Fibroblast of lung (primary cell): ENCODE measurements around the gene PGAP1. TPM values are rescaled to one million over a fixed set of nuclear protein-coding genes. Genes with fewer than 3 reads are reported as not detected.

Source experiments
- DNase-seq, 2 donors: peaks; one replicate each; pipeline versions ENCODE4 v3.0.0 to v3.0.0-alpha.2; 2010; ENCODE audit warnings: low read depth in 2 of 2
- H2AFZ ChIP-seq: 2 replicates; pipeline ENCODE4 v1.5.1; 2012; ENCODE audit warnings: low read length, control low read depth, inconsistent platforms
- H3K27ac ChIP-seq: 2 replicates; pipeline ENCODE4 v1.5.1; 2011; ENCODE audit warnings: low read length, control low read depth; ENCODE audit not compliant: insufficient read depth
- H3K27me3 ChIP-seq: 2 replicates; pipeline ENCODE4 v1.5.1; 2011; ENCODE audit warnings: mild to moderate bottlenecking, low read length; ENCODE audit not compliant: control insufficient read depth, insufficient read depth
- H3K36me3 ChIP-seq: 2 replicates; pipeline ENCODE4 v1.5.1; 2011; ENCODE audit warnings: low read length; ENCODE audit not compliant: control insufficient read depth, insufficient read depth
- H3K4me1 ChIP-seq: 2 replicates; pipeline ENCODE4 v1.5.1; 2011; ENCODE audit warnings: low read length; ENCODE audit not compliant: control insufficient read depth, insufficient read depth; ENCODE audit errors: extremely low read depth
- H3K4me2 ChIP-seq: 2 replicates; pipeline ENCODE4 v1.5.1; 2011; ENCODE audit warnings: low read length, control low read depth; ENCODE audit not compliant: insufficient read depth; ENCODE audit errors: extremely low read depth
- H3K4me3 ChIP-seq, 4 experiments: fragments of 200-600 bp in 1 of 4; sonication (generic) in 1 of 4; replicated peaks in 1 of 4; 2 replicates each; pipeline ENCODE4 v1.5.1; 2011 to 2016; ENCODE audit warnings: low read length in 4 of 4, low read depth in 3 of 4, mild to moderate bottlenecking in 3 of 4, control low read depth in 2 of 4, inconsistent platforms in 1 of 4, mixed read lengths in 1 of 4; ENCODE audit not compliant: insufficient read depth in 1 of 4; ENCODE audit errors: control extremely low read depth in 1 of 4
- H3K79me2 ChIP-seq: 2 replicates; pipeline ENCODE4 v1.5.1; 2012; ENCODE audit warnings: mild to moderate bottlenecking, low read length, inconsistent platforms; ENCODE audit not compliant: control insufficient read depth, insufficient read depth
- H3K9ac ChIP-seq: 2 replicates; pipeline ENCODE4 v1.5.1; 2011; ENCODE audit warnings: mild to moderate bottlenecking, low read length, control low read depth; ENCODE audit not compliant: insufficient read depth
- H3K9me3 ChIP-seq: 2 replicates; pipeline ENCODE4 v1.5.1; 2012; ENCODE audit warnings: low read depth, low read length; ENCODE audit not compliant: control insufficient read depth, insufficient read depth
- H4K20me1 ChIP-seq: 2 replicates; pipeline ENCODE4 v1.5.1; 2011; ENCODE audit warnings: low read length; ENCODE audit not compliant: control insufficient read depth, insufficient read depth; ENCODE audit errors: extremely low read depth
- CTCF ChIP-seq, 2 donors: IDR thresholded peaks in 1 of 2; conservative IDR thresholded peaks in 1 of 2; 1 replicate in 1 of 2; 2 replicates in 1 of 2; pipeline ENCODE4 v1.5.1; 2011 to 2012; ENCODE audit warnings: low read length in 2 of 2, control low read depth in 1 of 2, inconsistent platforms in 1 of 2, low read depth in 1 of 2, mild to moderate bottlenecking in 1 of 2
- EZH2 ChIP-seq: IDR thresholded peaks from 2 replicates; pipeline ENCODE4 v1.5.1; 2012; ENCODE audit warnings: low read length, control low read depth, mild to moderate bottlenecking; ENCODE audit errors: missing control alignments
- polyA plus RNA-seq, 2 donors: library from polyadenylated mRNA; depleted of rRNA in 1 of 2; stranded (reverse) in 1 of 2; unstranded in 1 of 2; fragments of >200 nt; gene quantifications; 2 replicates each; pipeline ENCODE4 v1.2.1, GENCODE V29; 2011 to 2012; ENCODE audit warnings: missing spikeins in 1 of 2
- total RNA-seq: library from RNA; depleted of rRNA; stranded (reverse); fragments of >200 nt; gene quantifications from 2 replicates; pipeline ENCODE4 v1.2.1, GENCODE V29; 2014

The PGAP1 gene
- total and polyA plus RNA-seq, 2 donors (not counting 1 experiment from before 2014, with no cell fraction given): 7.0 to 12.1 TPM

- H3K4me3 ChIP-seq: no peak overlapping the region
- no peaks in the 10 kb centered on the region for H3K79me2 ChIP-seq
- H3K36me3 ChIP-seq: no peaks in the 10 kb centered on the region
- no peak overlapping the region for H3K27ac ChIP-seq
- no peak overlapping the region for H3K4me2 ChIP-seq
- H3K9ac ChIP-seq: no peak overlapping the region
- no peak overlapping the region for H2AFZ ChIP-seq
- H3K9me3 ChIP-seq: no peaks in the 10 kb centered on the region
- DNase-seq: no peak
- no peaks in the 10 kb centered on the region for H4K20me1 ChIP-seq
- H3K27me3 ChIP-seq: no peaks in the 10 kb centered on the region
- TF ChIP-seq CTCF (conservative IDR thresholded peaks at IDR 0.05 in 1 of 2, IDR thresholded peaks at IDR 0.05 in 1 of 2; ENCODE audit: low read depth in 1 of 2, low read length in 2 of 2) (no peak), EZH2 (no peak)
- H3K4me1 ChIP-seq: peaks cover 2% of the 10 kb centered on the region
Observed at GRCh38 chr2:196963961-196964360, 37.5 kb upstream of the PGAP1 start.

DNA sequence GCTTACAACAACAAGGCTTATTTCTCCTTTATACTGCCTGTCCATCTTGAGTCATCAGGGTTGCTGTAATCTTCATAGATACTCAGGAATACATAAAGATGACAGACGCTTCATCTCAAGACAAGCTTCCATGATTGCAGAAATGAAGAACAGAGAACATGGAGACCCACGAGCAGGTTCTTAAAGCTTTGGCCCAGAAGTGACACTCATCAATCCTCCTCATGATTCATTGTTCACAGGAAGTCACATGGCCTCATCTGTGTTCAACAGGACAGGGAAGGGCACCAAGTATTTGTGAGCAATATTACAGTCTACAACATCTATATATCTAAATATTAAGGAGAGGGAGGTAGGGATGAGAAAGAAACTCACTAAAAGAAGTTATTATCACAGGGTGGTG lies 36.5 kb upstream of the PGAP1 start:
- no peak overlapping the region for H3K4me2 ChIP-seq
- DNase-seq: no peak
- peaks cover 2% of the 10 kb centered on the region for H3K4me1 ChIP-seq
- H3K27me3 ChIP-seq: no peaks in the 10 kb centered on the region
- no peaks in the 10 kb centered on the region for H3K9me3 ChIP-seq
- no peak for TF ChIP-seq CTCF (conservative IDR thresholded peaks at IDR 0.05 in 1 of 2, IDR thresholded peaks at IDR 0.05 in 1 of 2; ENCODE audit: low read depth in 1 of 2, low read length in 2 of 2)
- no peak for TF ChIP-seq EZH2
- H3K27ac ChIP-seq: no peak overlapping the region
- no peak overlapping the region for H2AFZ ChIP-seq
- no peaks in the 10 kb centered on the region for H3K36me3 ChIP-seq
- no peak overlapping the region for H3K4me3 ChIP-seq
- H3K9ac ChIP-seq: no peak overlapping the region
- no peaks in the 10 kb centered on the region for H3K79me2 ChIP-seq
- H4K20me1 ChIP-seq: no peaks in the 10 kb centered on the region

DNA sequence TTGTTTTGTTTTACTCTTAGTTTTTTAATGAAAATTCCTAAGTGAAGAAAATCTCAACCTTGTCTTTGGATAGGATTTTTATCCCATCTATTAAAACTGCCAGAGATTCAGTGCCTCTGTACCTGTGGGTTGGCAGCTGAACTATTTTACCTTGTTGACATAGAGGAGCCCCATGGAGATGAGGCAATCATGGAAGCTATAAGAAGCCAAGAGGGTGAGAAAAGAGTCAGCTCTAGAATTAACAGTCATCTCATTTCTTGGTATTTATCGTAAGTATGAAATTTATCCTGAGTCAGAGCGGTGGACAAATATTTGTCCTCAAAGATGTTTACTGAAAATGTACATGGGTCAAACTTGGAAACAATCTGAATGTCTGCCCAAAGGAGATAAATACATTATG lies 35.8 kb upstream of the PGAP1 start:
- Histone ChIP-seq H3K9me3 (no peaks in the 10 kb centered on the region), H3K79me2 (no peaks in the 10 kb centered on the region), H3K9ac (no peak overlapping the region), H3K36me3 (no peaks in the 10 kb centered on the region), H3K27me3 (no peaks in the 10 kb centered on the region), H3K4me3 (no peak overlapping the region), H3K4me2 (no peak overlapping the region), H3K4me1 (peaks cover 2% of the 10 kb centered on the region), H2AFZ (no peak overlapping the region), H4K20me1 (no peaks in the 10 kb centered on the region), H3K27ac (no peak overlapping the region)
- no peak for DNase-seq
- TF ChIP-seq EZH2 (no peak), CTCF (conservative IDR thresholded peaks at IDR 0.05 in 1 of 2, IDR thresholded peaks at IDR 0.05 in 1 of 2; ENCODE audit: low read depth in 1 of 2, low read length in 2 of 2) (no peak)
